Keratinocyte (primary cell): ENCODE measurements around the gene NFIC. TPM values are rescaled to one million over a fixed set of nuclear protein-coding genes. Genes with fewer than 3 reads are reported as not detected.

Experiments
- DNase-seq: peaks from one replicate; pipeline ENCODE4 v3.0.0-alpha.2; 2011; ENCODE audit warnings: low read depth, missing footprints, low spot score
- FAIRE-seq: peaks from 2 replicates; lab custom pipeline; 2011; peaks lifted over from hg19 to GRCh38; lab: Jason Lieb, UNC
- H2AFZ ChIP-seq: 2 replicates; pipeline ENCODE4 v1.6.0; 2012; ENCODE audit warnings: low read length, control low read depth, inconsistent platforms; ENCODE audit not compliant: control insufficient read depth
- H3K27ac ChIP-seq: 2 replicates; pipeline ENCODE4 v1.5.1; 2011; ENCODE audit warnings: low read length; ENCODE audit not compliant: control insufficient read depth, insufficient read depth
- H3K27me3 ChIP-seq: 3 replicates; pipeline ENCODE4 v1.6.0; 2011; ENCODE audit warnings: low read length; ENCODE audit not compliant: control insufficient read depth, insufficient read depth; ENCODE audit errors: extremely low read depth
- H3K36me3 ChIP-seq, 2 experiments: 2 replicates in 1 of 2; 3 replicates in 1 of 2; pipeline ENCODE4 v1.5.1; 2011; ENCODE audit warnings: low read length in 2 of 2, mild to moderate bottlenecking in 1 of 2; ENCODE audit not compliant: control insufficient read depth in 2 of 2, insufficient read depth in 2 of 2; ENCODE audit errors: extremely low read depth in 1 of 2
- H3K4me1 ChIP-seq: 3 replicates; pipeline ENCODE4 v1.5.1; 2011; ENCODE audit warnings: low read length; ENCODE audit not compliant: control insufficient read depth, insufficient read depth; ENCODE audit errors: extremely low read depth
- H3K4me2 ChIP-seq: 3 replicates; pipeline ENCODE4 v1.6.0; 2011; ENCODE audit warnings: low read depth, low read length; ENCODE audit not compliant: control insufficient read depth, insufficient read depth; ENCODE audit errors: extremely low read depth
- H3K4me3 ChIP-seq, 3 experiments: fragments of 200-600 bp in 1 of 3; sonication (generic) in 1 of 3; 2 replicates in 2 of 3; 3 replicates in 1 of 3; pipeline ENCODE4 v1.5.1; 2011 to 2016; ENCODE audit warnings: low read length in 3 of 3, mild to moderate bottlenecking in 3 of 3, control low read depth in 2 of 3, inconsistent platforms in 1 of 3, low read depth in 1 of 3, mixed read lengths in 1 of 3, mixed run types in 1 of 3, moderate library complexity in 1 of 3; ENCODE audit not compliant: control insufficient read depth in 2 of 3, insufficient read depth in 2 of 3; ENCODE audit errors: extremely low read depth in 1 of 3
- H3K79me2 ChIP-seq: 2 replicates; pipeline ENCODE4 v1.6.0; 2012; ENCODE audit warnings: low read length; ENCODE audit not compliant: control insufficient read depth, insufficient read depth
- H3K9ac ChIP-seq: 3 replicates; pipeline ENCODE4 v1.6.0; 2011; ENCODE audit warnings: low read length; ENCODE audit not compliant: control insufficient read depth, insufficient read depth; ENCODE audit errors: extremely low read depth
- H3K9me1 ChIP-seq: 3 replicates; pipeline ENCODE4 v1.6.0; 2011; ENCODE audit warnings: low read length; ENCODE audit not compliant: control insufficient read depth, insufficient read depth; ENCODE audit errors: extremely low read depth
- H3K9me3 ChIP-seq: 2 replicates; pipeline ENCODE4 v1.5.1; 2012; ENCODE audit warnings: low read depth, low read length; ENCODE audit not compliant: control insufficient read depth
- H4K20me1 ChIP-seq: 3 replicates; pipeline ENCODE4 v1.6.0; 2011; ENCODE audit warnings: low read length; ENCODE audit not compliant: control insufficient read depth, insufficient read depth; ENCODE audit errors: extremely low read depth
- EZH2 ChIP-seq: IDR thresholded peaks from one replicate; pipeline ENCODE4 v1.6.1; 2012; ENCODE audit warnings: inconsistent platforms, mild to moderate bottlenecking, low read length, moderate library complexity
- dilution Hi-C: fragments of 300-500 bp; cut with MboI; formaldehyde crosslinking; loops from one replicate; pipeline ENCODE4 v1.7.0; 2020; ENCODE audit warnings: low sequenced_read_pairs; ENCODE audit not compliant: extremely low pct_ligation_motif_present
- polyA plus RNA-seq, 5 experiments: library from polyadenylated mRNA; depleted of rRNA in 3 of 5; stranded (reverse) in 3 of 5; stranded (forward) in 1 of 5; unstranded in 1 of 5; fragments of >200 nt; gene quantifications; 1 replicate in 1 of 5; 2 replicates in 3 of 5; 3 replicates in 1 of 5; pipeline versions ENCODE4 v1.2.1 to v1.2.3, GENCODE V29; 2011 to 2012; ENCODE audit warnings: missing spikeins in 2 of 5, low read depth in 1 of 5, low replicate concordance in 1 of 5
- TF ChIP-seq, protein P1 (sequence below), 3 experiments: IDR thresholded peaks in 1 of 3; conservative IDR thresholded peaks in 1 of 3; optimal IDR thresholded peaks in 1 of 3; 2 replicates in 2 of 3; 3 replicates in 1 of 3; pipeline versions ENCODE3 to v1.5.1; 2011; ENCODE audit warnings: low read length in 3 of 3, mild to moderate bottlenecking in 3 of 3, moderate library complexity in 2 of 3, control low read depth in 1 of 3, inconsistent platforms in 1 of 3; ENCODE audit not compliant: insufficient read depth in 2 of 3; ENCODE audit errors: extremely low read depth in 1 of 3

Gene NFIC
- polyA plus RNA-seq, 1 donor (not counting 4 experiments of a cell fraction or from before 2014, with no cell fraction given), result 2.4 TPM

- peaks cover 19% of the 10 kb centered on the region for H4K20me1 ChIP-seq
- FAIRE-seq (no peak), DNase-seq (no peak)
- no peak overlapping the region for H3K27ac ChIP-seq
- no peaks in the 10 kb centered on the region for H3K27me3 ChIP-seq
- no peaks in the 10 kb centered on the region for H3K9me3 ChIP-seq
- dilution Hi-C loops, result no loop called here
- peaks cover 24% of the 10 kb centered on the region for H3K4me1 ChIP-seq
- H3K4me2 ChIP-seq, result no peak overlapping the region
- TF ChIP-seq EZH2, result no peak
- TF ChIP-seq, protein P1, sequence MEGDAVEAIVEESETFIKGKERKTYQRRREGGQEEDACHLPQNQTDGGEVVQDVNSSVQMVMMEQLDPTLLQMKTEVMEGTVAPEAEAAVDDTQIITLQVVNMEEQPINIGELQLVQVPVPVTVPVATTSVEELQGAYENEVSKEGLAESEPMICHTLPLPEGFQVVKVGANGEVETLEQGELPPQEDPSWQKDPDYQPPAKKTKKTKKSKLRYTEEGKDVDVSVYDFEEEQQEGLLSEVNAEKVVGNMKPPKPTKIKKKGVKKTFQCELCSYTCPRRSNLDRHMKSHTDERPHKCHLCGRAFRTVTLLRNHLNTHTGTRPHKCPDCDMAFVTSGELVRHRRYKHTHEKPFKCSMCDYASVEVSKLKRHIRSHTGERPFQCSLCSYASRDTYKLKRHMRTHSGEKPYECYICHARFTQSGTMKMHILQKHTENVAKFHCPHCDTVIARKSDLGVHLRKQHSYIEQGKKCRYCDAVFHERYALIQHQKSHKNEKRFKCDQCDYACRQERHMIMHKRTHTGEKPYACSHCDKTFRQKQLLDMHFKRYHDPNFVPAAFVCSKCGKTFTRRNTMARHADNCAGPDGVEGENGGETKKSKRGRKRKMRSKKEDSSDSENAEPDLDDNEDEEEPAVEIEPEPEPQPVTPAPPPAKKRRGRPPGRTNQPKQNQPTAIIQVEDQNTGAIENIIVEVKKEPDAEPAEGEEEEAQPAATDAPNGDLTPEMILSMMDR (optimal IDR thresholded peaks at IDR 0.05 in 1 of 3, IDR thresholded peaks at IDR 0.05 in 1 of 3, conservative IDR thresholded peaks at IDR 0.05 in 1 of 3; ENCODE audit: extremely low read depth in 1 of 3, insufficient read depth in 2 of 3, low read length in 3 of 3), result no peak
- no peak overlapping the region for H3K4me3 ChIP-seq
- peaks cover 6 to 18% of the 10 kb centered on the region in 2 experiments for H3K36me3 ChIP-seq
- H3K79me2 ChIP-seq, result peaks cover 82% of the 10 kb centered on the region
- peaks cover 4% of the 10 kb centered on the region for H3K9me1 ChIP-seq
- no peak overlapping the region for H3K9ac ChIP-seq
- no peak overlapping the region for H2AFZ ChIP-seq
These were observed 16.8 kb downstream of the NFIC start for GRCh38 chr19:3383121-3383722.

- Histone ChIP-seq H4K20me1 (peaks cover 19% of the 10 kb centered on the region), H3K27ac (no peak overlapping the region), H2AFZ (no peak overlapping the region), H3K4me3 (no peak overlapping the region), H3K36me3 (peaks cover 6 to 24% of the 10 kb centered on the region in 2 experiments), H3K4me1 (peaks cover 29% of the 10 kb centered on the region), H3K9me3 (no peaks in the 10 kb centered on the region), H3K79me2 (peaks cover 87% of the 10 kb centered on the region), H3K27me3 (no peaks in the 10 kb centered on the region), H3K4me2 (no peak overlapping the region), H3K9ac (no peak overlapping the region), H3K9me1 (peaks cover 4% of the 10 kb centered on the region)
- no peak for DNase-seq
- dilution Hi-C loops, result no loop called here
- TF ChIP-seq, protein P1 (optimal IDR thresholded peaks at IDR 0.05 in 1 of 3, IDR thresholded peaks at IDR 0.05 in 1 of 3, conservative IDR thresholded peaks at IDR 0.05 in 1 of 3; ENCODE audit: extremely low read depth in 1 of 3, insufficient read depth in 2 of 3, low read length in 3 of 3), result no peak
- TF ChIP-seq EZH2, result no peak
- FAIRE-seq, result no peak
These were observed 20.3 kb downstream of the NFIC start for GRCh38 chr19:3386447-3387234.
